Muscle of leg (tissue), 11 donors: Measurements from ENCODE around the gene FAM117A. TPM values are rescaled to one million over a fixed set of nuclear protein-coding genes. Genes with fewer than 3 reads are reported as not detected.
"Not testable (repeated sequence)": the region's sequence is repeated elsewhere in the genome, so short reads cannot be mapped to it uniquely, and the experiment has no call there.

Experiments used
- DNase-seq: peaks from one replicate; pipeline ENCODE4 v3.0.0; 2013
- H3K27ac ChIP-seq: one replicate; pipeline ENCODE4 v1.5.1; 2013; ENCODE audit warnings: mild to moderate bottlenecking, low read length, control low read depth
- H3K27me3 ChIP-seq: one replicate; pipeline ENCODE4 v1.6.1; 2013; ENCODE audit warnings: low read length; ENCODE audit not compliant: control insufficient read depth, insufficient read depth
- H3K36me3 ChIP-seq: one replicate; pipeline ENCODE4 v1.6.1; 2013; ENCODE audit warnings: low read length; ENCODE audit not compliant: control insufficient read depth, insufficient read depth
- H3K4me1 ChIP-seq: one replicate; pipeline ENCODE4 v1.6.1; 2013; ENCODE audit warnings: low read length; ENCODE audit not compliant: control insufficient read depth, insufficient read depth
- H3K4me3 ChIP-seq: one replicate; pipeline ENCODE4 v1.5.1; 2013; ENCODE audit warnings: low read length, control low read depth
- H3K9me3 ChIP-seq: replicated peaks from 2 replicates; pipeline ENCODE4 v1.6.1; 2013; ENCODE audit warnings: low read depth, low read length; ENCODE audit not compliant: control insufficient read depth
- WGBS: methylation state at CpG from one replicate; pipeline ENCODE4 v1.1.5; 2013; ENCODE audit warnings: missing lambda C conversion rate; ENCODE audit not compliant: insufficient coverage; 5-methylcytosine and 5-hydroxymethylcytosine counted together
- polyA plus RNA-seq, 8 donors: library from polyadenylated mRNA; unstranded; fragments of 120-200 nt; gene quantifications; one replicate each; pipeline versions ENCODE4 v1.2.1 to v1.2.3, GENCODE V29; 2013; ENCODE audit warnings: inconsistent platforms in 1 of 8, low replicate concordance in 1 of 8; ENCODE audit not compliant: insufficient read length in 8 of 8, insufficient read depth in 1 of 8
- total RNA-seq: library from RNA; stranded (reverse); fragments of 120-200 nt; gene quantifications from one replicate; pipeline ENCODE4 v1.2.4, GENCODE V29; 2013

FAM117A gene
- total and polyA plus RNA-seq, 9 donors: 9.8 to 23.6 (median 17.5) TPM

DNA sequence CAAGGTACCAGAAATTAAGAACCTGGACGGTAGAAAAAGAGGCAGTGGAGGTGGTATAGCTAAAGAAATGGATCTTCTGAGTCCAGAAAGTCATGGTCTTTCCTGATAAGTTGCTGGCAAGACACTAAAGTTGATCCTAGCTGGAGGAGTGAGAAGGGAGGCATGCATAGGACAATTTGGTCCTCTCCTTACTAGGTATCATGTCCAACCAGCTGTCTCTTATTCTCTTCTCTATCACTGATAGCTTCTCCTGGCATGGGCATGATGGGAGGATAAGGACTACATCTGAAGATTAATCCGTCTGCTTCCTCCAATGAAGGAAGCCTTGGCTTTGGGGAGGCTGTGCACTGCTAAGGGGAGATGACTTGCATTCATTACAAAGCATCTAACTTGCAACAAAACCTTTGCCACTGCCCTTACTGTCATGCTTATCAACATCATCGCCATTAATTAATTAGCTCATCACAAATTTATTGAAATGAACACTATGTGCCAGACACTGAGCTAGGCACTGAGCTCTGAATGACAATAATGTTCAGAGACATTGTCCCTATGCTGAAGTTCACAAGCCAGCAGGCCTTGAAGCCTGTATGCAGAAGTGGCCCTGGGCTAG, 3.1 kb upstream of the FAM117A start:
- DNase-seq: no peak
- H3K27ac ChIP-seq: no peak overlapping the region
- 33% methylated on average over 1 of the region's 3 CpGs for WGBS

DNA sequence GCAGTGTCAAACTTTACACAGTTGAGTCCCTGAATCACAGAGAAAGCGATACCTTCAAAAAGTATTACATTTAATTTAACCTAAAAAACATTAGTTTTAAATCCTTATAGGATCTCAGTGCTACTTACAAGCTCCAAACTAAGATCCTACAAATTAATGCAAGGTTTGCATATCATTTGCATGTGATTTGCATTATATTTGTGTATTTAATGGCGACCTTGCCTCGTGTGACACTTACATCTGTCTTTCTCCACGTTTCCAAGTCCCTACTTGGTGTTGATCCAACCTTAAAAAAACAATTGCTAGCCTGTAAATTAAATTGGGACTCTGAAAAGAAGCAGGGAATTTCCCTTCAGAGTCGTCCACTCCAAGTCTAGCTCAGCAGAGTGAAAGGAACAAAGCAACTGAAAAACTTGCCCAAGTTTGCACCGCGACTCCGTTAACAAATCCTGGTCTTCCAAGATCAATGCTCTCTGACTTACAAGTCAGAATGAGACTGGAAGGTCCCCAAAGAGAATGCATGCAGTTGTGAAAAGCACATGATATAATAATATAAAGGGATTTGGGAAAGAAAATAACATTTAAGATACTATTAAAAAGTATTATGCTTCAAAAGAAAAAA, 739 bp upstream of the FAM117A start:
- DNase-seq: peak; percentile 30
- Histone ChIP-seq H3K4me1 (peaks cover 18% of the 10 kb centered on the region), H3K27ac (no peak overlapping the region), H3K36me3 (no peaks in the 10 kb centered on the region), H3K9me3 (no peaks in the 10 kb centered on the region), H3K27me3 (peaks cover 2% of the 10 kb centered on the region), H3K4me3 (peak overlapping the region; percentile 81)
- 0% methylated on average over 1 of the region's 8 CpGs for WGBS

More for the DNA sequence above, 3.1 kb upstream of the FAM117A start:
- peaks cover 13% of the 10 kb centered on the region for H3K4me1 ChIP-seq
- H3K9me3 ChIP-seq: no peaks in the 10 kb centered on the region
- no peaks in the 10 kb centered on the region for H3K36me3 ChIP-seq
- H3K27me3 ChIP-seq: peaks cover 2% of the 10 kb centered on the region
- H3K4me3 ChIP-seq: no peak overlapping the region

DNA sequence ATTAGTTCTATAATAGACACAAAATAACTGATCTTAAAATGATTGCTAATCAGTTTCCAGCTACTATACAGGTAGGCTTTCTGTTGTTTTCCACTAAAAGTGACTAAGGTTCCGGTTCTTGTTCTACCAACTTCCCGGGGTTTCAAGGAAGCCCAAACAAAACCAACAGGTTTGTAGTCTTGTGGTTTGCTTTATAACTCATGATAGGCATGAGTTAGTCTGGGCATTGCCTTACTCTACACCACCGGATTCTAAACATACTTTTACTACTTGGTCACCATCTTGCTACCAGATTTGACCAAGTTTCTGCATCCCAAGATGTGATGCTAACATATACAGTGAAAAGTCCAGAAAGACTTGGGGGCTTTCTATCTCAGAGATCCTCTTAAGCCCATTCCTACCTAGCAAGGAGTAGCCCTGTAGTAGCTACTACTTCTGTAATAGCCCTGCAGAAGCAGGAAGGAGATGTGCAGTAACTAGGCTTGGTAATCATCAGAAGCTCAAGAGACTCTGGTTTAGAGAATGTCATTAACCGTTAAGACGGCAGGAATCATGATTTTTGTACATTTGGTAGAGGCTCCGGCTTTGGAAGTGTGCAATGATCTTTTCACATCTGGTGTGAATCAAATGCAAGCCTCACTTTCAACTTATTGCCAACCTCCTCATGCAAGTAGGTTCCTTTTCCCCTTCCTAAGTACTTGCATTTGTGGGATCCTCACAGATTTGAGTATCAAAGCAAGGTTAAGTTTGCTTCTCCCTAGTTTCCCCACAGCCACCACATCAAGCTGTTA, 1.6 kb downstream of the FAM117A start:
- DNase-seq: peak; percentile 39
- H3K27ac ChIP-seq: no peak overlapping the region
- peaks cover 2% of the 10 kb centered on the region for H3K27me3 ChIP-seq
- peak overlapping the region; percentile 81 for H3K4me3 ChIP-seq
- H3K36me3 ChIP-seq: peaks cover 9% of the 10 kb centered on the region
- no peaks in the 10 kb centered on the region for H3K9me3 ChIP-seq
- no CpG with 5 or more reads among the region's 6 CpGs for WGBS
- H3K4me1 ChIP-seq: peaks cover 22% of the 10 kb centered on the region

DNA sequence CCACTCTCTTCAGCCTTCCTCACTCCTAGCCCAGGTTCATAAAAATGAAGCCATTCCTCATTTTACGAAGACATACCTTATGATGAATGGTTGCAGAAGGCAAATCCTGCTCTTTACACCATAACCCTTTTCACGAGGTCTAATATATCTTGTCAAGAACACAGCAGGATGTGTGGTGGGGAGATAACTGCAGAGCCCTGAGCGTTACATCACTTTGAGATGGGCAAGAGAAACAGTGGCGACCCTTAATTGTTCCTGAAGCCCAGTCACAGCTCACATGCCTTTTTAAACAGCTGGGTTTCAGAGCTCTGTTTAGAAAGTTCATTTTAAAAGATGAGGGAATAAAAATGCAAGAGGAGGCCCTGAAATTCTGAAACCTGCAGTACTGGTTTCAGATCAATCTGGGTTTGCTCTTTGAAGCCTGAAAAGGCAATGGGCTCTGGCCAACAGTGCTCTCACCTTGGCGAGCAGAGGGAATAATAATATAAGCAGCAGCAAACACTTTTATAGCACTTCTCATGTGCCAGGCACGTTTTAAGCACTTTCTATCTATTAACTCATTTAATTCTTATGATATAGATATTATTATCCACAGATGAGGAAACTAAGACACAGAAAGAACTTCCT, 2.9 kb downstream of the FAM117A start:
- WGBS: 20% methylated on average over 1 of the region's 6 CpGs
- peaks cover 9% of the 10 kb centered on the region for H3K36me3 ChIP-seq
- H3K9me3 ChIP-seq: no peaks in the 10 kb centered on the region
- peaks cover 35% of the 10 kb centered on the region for H3K4me1 ChIP-seq
- H3K27me3 ChIP-seq: no peaks in the 10 kb centered on the region
- no peak overlapping the region for H3K4me3 ChIP-seq
- no peak for DNase-seq
- no peak overlapping the region for H3K27ac ChIP-seq

DNA sequence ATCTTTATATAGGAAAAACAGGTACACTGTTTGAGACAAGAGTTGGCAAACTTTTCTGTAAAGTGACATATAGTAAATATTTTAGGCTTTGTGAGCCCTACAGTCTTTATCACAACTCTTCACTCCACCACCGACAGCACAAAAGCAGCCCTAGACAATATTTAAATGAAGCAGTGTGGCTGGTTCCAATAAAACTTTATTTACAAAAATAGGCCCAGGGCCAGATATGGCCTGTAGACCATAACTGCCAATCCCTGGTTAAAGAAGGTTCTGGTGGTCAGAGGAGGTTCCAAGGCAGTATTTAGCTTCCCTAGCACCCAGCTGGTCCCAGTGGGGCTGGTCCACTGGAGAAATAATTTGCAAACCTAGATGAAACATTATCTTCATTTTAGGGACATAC, 3.6 kb downstream of the FAM117A start:
- no CpG with 5 or more reads among the region's 1 CpG for WGBS
- DNase-seq: no peak
- H3K4me1 ChIP-seq: peaks cover 39% of the 10 kb centered on the region
- H3K27ac ChIP-seq: no peak overlapping the region
- H3K4me3 ChIP-seq: no peak overlapping the region
- no peaks in the 10 kb centered on the region for H3K27me3 ChIP-seq
- peaks cover 11% of the 10 kb centered on the region for H3K36me3 ChIP-seq
- H3K9me3 ChIP-seq: no peaks in the 10 kb centered on the region

DNA sequence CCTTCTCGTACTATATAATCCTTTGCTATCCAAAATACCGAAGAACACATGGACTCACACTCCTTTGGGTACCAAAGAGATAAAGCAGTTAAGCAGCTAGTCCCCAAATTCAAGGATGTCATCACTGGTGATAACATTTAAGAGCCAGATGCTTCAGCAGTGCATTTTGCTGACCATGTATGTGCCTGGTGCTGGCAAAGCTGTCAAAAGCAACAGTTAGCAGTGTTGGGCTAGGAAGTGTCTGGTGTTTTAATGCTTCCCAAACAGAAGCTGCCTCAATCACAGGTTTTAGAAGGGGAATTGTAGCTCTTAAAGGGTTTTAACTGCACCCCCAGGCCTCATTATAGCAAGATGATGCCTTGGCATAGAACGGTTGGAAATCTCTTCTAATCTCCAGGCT, 4.7 kb downstream of the FAM117A start:
- Histone ChIP-seq H3K27ac (no peak overlapping the region), H3K4me1 (peaks cover 37% of the 10 kb centered on the region), H3K27me3 (no peaks in the 10 kb centered on the region), H3K4me3 (no peak overlapping the region), H3K9me3 (no peaks in the 10 kb centered on the region), H3K36me3 (peaks cover 11% of the 10 kb centered on the region)
- WGBS: no CpG with 5 or more reads among the region's 3 CpGs
- DNase-seq: no peak

DNA sequence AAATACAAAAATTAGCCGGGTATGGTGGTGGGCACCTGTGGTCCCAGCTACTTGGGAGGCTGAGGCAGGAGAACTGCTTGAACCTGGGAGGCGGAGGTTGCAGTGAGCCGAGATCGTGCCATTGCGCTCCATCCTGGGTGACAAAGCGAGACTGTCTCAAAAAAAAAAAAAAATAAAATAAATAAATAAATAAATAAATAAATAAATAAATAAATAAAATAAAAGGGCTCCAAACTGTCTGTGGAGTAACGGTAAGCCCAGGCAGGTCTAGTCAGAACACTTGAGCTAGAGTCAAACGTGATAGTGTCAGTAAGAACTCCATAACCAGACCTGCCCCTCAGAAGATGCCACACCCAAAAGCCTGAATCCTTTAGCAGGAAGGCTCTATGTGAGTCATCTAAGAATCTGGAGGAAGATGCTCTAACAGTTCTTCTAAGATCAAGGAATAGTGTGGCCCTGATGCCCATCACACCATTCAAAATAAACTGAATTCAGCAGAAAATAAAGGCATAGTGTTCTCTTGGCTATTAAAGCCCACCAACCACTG, 5.4 kb downstream of the FAM117A start:
- not testable (repeated sequence) for H3K9me3 ChIP-seq
- WGBS: no CpG with 5 or more reads among the region's 8 CpGs

DNA sequence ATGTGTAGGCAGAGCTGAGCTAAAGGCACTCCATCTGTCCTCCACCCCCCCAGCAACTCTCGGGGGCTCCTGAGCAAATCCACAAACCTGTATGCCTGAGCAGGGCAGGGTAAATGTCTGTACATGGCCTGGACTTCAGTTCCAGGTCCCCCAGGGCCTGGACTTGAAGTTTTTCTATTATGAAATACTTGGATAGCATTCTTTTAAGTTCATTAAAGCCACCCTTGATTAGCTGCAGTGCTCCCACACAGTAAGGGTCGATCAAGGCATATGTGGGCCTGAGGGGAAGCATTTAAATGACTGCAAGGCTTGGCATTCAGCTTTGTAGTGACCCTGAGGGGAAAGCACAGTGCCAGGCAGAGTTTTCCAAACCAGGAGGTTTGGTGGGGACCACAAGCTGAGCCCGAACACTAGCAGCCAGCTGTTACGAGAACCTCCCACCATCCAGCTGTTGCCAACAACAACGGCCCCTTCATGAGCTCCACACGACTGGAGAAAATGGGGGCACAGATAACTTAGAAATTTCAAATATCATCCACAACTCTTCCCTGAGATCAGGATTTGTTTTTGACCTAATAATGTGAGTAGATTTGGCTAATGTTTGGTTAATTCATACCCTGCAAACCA, 6.7 kb downstream of the FAM117A start:
- 43% methylated on average over 1 of the region's 6 CpGs for WGBS
- H3K4me3 ChIP-seq: no peak overlapping the region
- no peak overlapping the region for H3K27ac ChIP-seq
- no peaks in the 10 kb centered on the region for H3K27me3 ChIP-seq
- H3K4me1 ChIP-seq: peaks cover 29% of the 10 kb centered on the region
- peaks cover 11% of the 10 kb centered on the region for H3K36me3 ChIP-seq
- H3K9me3 ChIP-seq: no peaks in the 10 kb centered on the region
- DNase-seq: no peak

More for the DNA sequence above, 5.4 kb downstream of the FAM117A start:
- H3K4me3 ChIP-seq, H3K27ac ChIP-seq, DNase-seq, H3K27me3 ChIP-seq: not testable (repeated sequence)
- Histone ChIP-seq H3K36me3 (peaks cover 11% of the 10 kb centered on the region), H3K4me1 (peaks cover 37% of the 10 kb centered on the region)

DNA sequence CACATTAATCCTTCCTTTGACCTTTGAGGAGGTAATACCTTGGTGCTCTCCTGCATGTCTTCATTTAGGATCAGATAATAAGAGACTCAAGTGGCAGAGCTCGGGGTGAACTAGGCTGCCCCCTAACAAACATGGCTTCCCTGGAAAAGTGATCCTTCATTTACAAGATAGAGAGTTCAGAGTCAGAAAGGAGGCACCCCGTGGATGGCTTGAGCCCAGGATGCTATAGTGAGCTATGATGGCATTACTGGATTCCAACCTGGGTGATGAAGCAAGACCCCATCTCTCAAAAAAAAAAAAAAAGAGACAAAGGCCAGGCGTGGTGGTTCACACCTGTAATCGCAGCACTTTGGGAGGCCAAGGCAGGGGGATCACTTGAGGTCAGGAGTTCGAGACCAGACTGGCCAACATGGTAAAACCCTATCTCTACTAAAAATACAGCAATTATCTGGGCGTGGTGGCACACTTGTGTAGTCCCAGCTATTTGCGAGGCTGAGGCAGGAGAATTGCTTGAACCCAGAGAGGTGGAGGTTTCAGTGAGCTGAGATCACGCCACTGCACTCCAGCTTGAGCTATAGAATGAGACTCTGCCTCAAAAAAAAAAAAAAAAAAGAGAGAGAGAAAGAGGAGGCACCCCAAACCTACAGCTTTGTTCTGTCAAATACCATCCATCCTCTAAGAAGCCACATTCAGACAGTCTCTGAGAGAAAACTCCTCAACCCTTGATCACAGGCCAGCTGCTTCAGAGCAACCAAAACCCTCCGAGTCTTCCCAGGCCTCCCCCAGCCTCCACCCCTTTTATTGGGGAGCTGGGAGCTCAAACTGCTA, 7.4 kb downstream of the FAM117A start:
- H3K27ac ChIP-seq: no peak overlapping the region
- no peak overlapping the region for H3K4me3 ChIP-seq
- H3K4me1 ChIP-seq: peaks cover 24% of the 10 kb centered on the region
- 80% methylated on average over 1 of the region's 9 CpGs for WGBS
- peaks cover 11% of the 10 kb centered on the region for H3K36me3 ChIP-seq
- no peaks in the 10 kb centered on the region for H3K27me3 ChIP-seq
- no peaks in the 10 kb centered on the region for H3K9me3 ChIP-seq
- DNase-seq: no peak
